H9 (cell line): Measurements from ENCODE around the gene CACHD1. TPM values are rescaled to one million over a fixed set of nuclear protein-coding genes. Genes with fewer than 3 reads are reported as not detected.

ENCODE experiments used
- DNase-seq: peaks from one replicate; pipeline ENCODE4 v3.0.0-alpha.2; 2017
- H2AFZ ChIP-seq: one replicate; pipeline ENCODE4 v1.6.1; 2013; ENCODE audit warnings: mild to moderate bottlenecking, low read length, control low read depth, moderate library complexity
- H2AK5ac ChIP-seq: 2 replicates; pipeline ENCODE4 v1.6.1; 2013; ENCODE audit warnings: low read length, control low read depth, mixed read lengths; ENCODE audit not compliant: insufficient read length
- H2BK120ac ChIP-seq: one replicate; pipeline ENCODE4 v1.6.1; 2013; ENCODE audit warnings: low read depth, mild to moderate bottlenecking, low read length, control low read depth, inconsistent platforms; ENCODE audit not compliant: poor library complexity, severe bottlenecking
- H2BK12ac ChIP-seq: 2 replicates; pipeline ENCODE4 v1.6.1; 2013; ENCODE audit warnings: low read length, control low read depth, mixed read lengths, low read depth; ENCODE audit not compliant: insufficient read length
- H2BK15ac ChIP-seq: 2 replicates; pipeline ENCODE4 v1.6.1; 2013; ENCODE audit warnings: low read depth, low read length, control low read depth
- H2BK20ac ChIP-seq: one replicate; pipeline ENCODE4 v1.6.1; 2013; ENCODE audit warnings: low read depth, mild to moderate bottlenecking, low read length, control low read depth, inconsistent platforms; ENCODE audit not compliant: poor library complexity, severe bottlenecking
- H2BK5ac ChIP-seq: 2 replicates; pipeline ENCODE4 v1.6.1; 2013; ENCODE audit warnings: low read length, control low read depth, mixed read lengths; ENCODE audit not compliant: insufficient read length
- H3K14ac ChIP-seq: 2 replicates; pipeline ENCODE4 v1.6.1; 2013; ENCODE audit warnings: low read length, control low read depth; ENCODE audit not compliant: insufficient read depth
- H3K18ac ChIP-seq: 2 replicates; pipeline ENCODE4 v1.6.1; 2013; ENCODE audit warnings: low read depth, mild to moderate bottlenecking, mixed read lengths, low read length, control low read depth; ENCODE audit not compliant: insufficient read length
- H3K23ac ChIP-seq: 2 replicates; pipeline ENCODE4 v1.6.1; 2013; ENCODE audit warnings: low read length, control low read depth, mixed read lengths, low read depth; ENCODE audit not compliant: insufficient read length
- H3K23me2 ChIP-seq: 2 replicates; pipeline ENCODE4 v1.6.1; 2013; ENCODE audit warnings: low read depth, mild to moderate bottlenecking, mixed read lengths, low read length, control low read depth; ENCODE audit not compliant: insufficient read length, poor library complexity, severe bottlenecking
- H3K27ac ChIP-seq: 2 replicates; pipeline ENCODE4 v1.5.1; 2013; ENCODE audit warnings: low read length, control low read depth, mixed read lengths, low read depth; ENCODE audit not compliant: insufficient read length
- H3K27me3 ChIP-seq: 2 replicates; pipeline ENCODE4 v1.6.1; 2013; ENCODE audit warnings: low read length, control low read depth, inconsistent platforms; ENCODE audit not compliant: insufficient read depth
- H3K4ac ChIP-seq: 2 replicates; pipeline ENCODE4 v1.6.1; 2013; ENCODE audit warnings: low read depth, mild to moderate bottlenecking, control low read depth, inconsistent platforms, low read length, moderate library complexity
- H3K4me1 ChIP-seq: 2 replicates; pipeline ENCODE4 v1.6.1; 2013; ENCODE audit warnings: low read length, control low read depth, inconsistent platforms; ENCODE audit not compliant: insufficient read depth
- H3K4me2 ChIP-seq: 2 replicates; pipeline ENCODE4 v1.6.1; 2013; ENCODE audit warnings: low read length, control low read depth, mixed read lengths; ENCODE audit not compliant: insufficient read length, insufficient read depth
- H3K56ac ChIP-seq: 2 replicates; pipeline ENCODE4 v1.6.1; 2013; ENCODE audit warnings: low read depth, mild to moderate bottlenecking, mixed read lengths, low read length, control low read depth; ENCODE audit not compliant: insufficient read length
- H3K79me1 ChIP-seq: 2 replicates; pipeline ENCODE4 v1.6.1; 2013; ENCODE audit warnings: low read depth, mild to moderate bottlenecking, moderate library complexity, low read length, control low read depth, inconsistent platforms; ENCODE audit not compliant: insufficient read depth, poor library complexity, severe bottlenecking
- H3K79me2 ChIP-seq: 2 replicates; pipeline ENCODE4 v1.6.1; 2013; ENCODE audit warnings: low read length, control low read depth, inconsistent platforms; ENCODE audit not compliant: insufficient read depth
- H3K9ac ChIP-seq: 2 replicates; pipeline ENCODE4 v1.6.1; 2013; ENCODE audit warnings: low read length, control low read depth, mixed read lengths; ENCODE audit not compliant: insufficient read length; ENCODE audit errors: extremely low read depth
- H3K9me3 ChIP-seq: one replicate; pipeline ENCODE4 v1.6.1; 2013; ENCODE audit warnings: low read depth, low read length, inconsistent platforms; ENCODE audit not compliant: control insufficient read depth
- H3T11ph ChIP-seq: one replicate; pipeline ENCODE4 v1.6.1; 2013; ENCODE audit warnings: mild to moderate bottlenecking, low read length, control low read depth, inconsistent platforms
- H4K20me1 ChIP-seq: one replicate; pipeline ENCODE4 v1.6.1; 2013; ENCODE audit not compliant: control insufficient read depth, insufficient read length, insufficient read depth
- H4K5ac ChIP-seq: 2 replicates; pipeline ENCODE4 v1.6.1; 2013; ENCODE audit warnings: low read depth, mild to moderate bottlenecking, mixed read lengths, low read length, control low read depth; ENCODE audit not compliant: insufficient read length
- H4K8ac ChIP-seq: replicated peaks from 2 replicates; pipeline ENCODE4 v1.6.1; 2013; ENCODE audit warnings: low read length, control low read depth, mixed read lengths, low read depth; ENCODE audit not compliant: insufficient read length
- H4K91ac ChIP-seq: 2 replicates; pipeline ENCODE4 v1.6.1; 2013; ENCODE audit warnings: low read depth, mild to moderate bottlenecking, moderate library complexity, mixed read lengths, low read length, control low read depth; ENCODE audit not compliant: insufficient read length
- H3K27ac Mint-ChIP-seq, 3 experiments: 2 replicates in 2 of 3; 3 replicates in 1 of 3; pipeline ENCODE4 v1.8.0; 2020 to 2021; ENCODE audit warnings: mixed read lengths in 3 of 3, mild to moderate bottlenecking in 1 of 3, moderate library complexity in 1 of 3
- H3K27me3 Mint-ChIP-seq: 2 replicates; pipeline ENCODE4 v1.8.0; 2021; ENCODE audit warnings: low read depth, mild to moderate bottlenecking, moderate library complexity, mixed read lengths
- H3K36me3 Mint-ChIP-seq, 3 experiments: 2 replicates in 2 of 3; 3 replicates in 1 of 3; pipeline ENCODE4 v1.8.0; 2020 to 2021; ENCODE audit warnings: low read depth in 3 of 3, mixed read lengths in 3 of 3; ENCODE audit not compliant: insufficient read depth in 1 of 3
- H3K4me1 Mint-ChIP-seq, 2 experiments: 2 replicates each; pipeline ENCODE4 v1.8.0; 2020; ENCODE audit warnings: mixed read lengths in 2 of 2
- H3K4me3 Mint-ChIP-seq, 2 experiments: 2 replicates in 1 of 2; 3 replicates in 1 of 2; pipeline ENCODE4 v1.8.0; 2020 to 2021; ENCODE audit warnings: mild to moderate bottlenecking in 2 of 2, mixed read lengths in 2 of 2, moderate library complexity in 1 of 2
- H3K9me3 Mint-ChIP-seq, 2 experiments: 2 replicates in 1 of 2; 3 replicates in 1 of 2; pipeline ENCODE4 v1.8.0; 2020; ENCODE audit warnings: mild to moderate bottlenecking in 2 of 2, mixed read lengths in 2 of 2, moderate library complexity in 1 of 2
- CTCF ChIP-seq: fragments of 200-600 bp; sonication (generic); conservative IDR thresholded peaks from 3 replicates; pipeline ENCODE4 v1.8.0; 2021; ENCODE audit warnings: antibody characterized with exemption, mild to moderate bottlenecking
- WGBS: extraction: QIAGEN DNeasy Blood & Tissue Kit; methylation state at CpG from one replicate; pipeline ENCODE4 v1.1.7; 2013; ENCODE audit warnings: missing lambda C conversion rate, low lambda C conversion rate, mixed read lengths; ENCODE audit not compliant: insufficient read length; ENCODE audit errors: extremely low coverage; 5-methylcytosine and 5-hydroxymethylcytosine counted together
- total RNA-seq: library from RNA; stranded (reverse); gene quantifications from 2 replicates; pipeline ENCODE4 v1.2.1, GENCODE V29; 2021

CACHD1 gene
- total RNA-seq, 1 experiment from 2014 or later, result 94.2 TPM

- Histone ChIP-seq H3K23me2 (peaks cover 3% of the 10 kb centered on the region), H3K9me3 (no peaks in the 10 kb centered on the region), H3K4me2 (peak overlapping the region; percentile 38), H3T11ph (no peak overlapping the region), H4K91ac (no peak overlapping the region), H4K8ac (no peak overlapping the region), H3K27ac (peak overlapping the region; percentile 72), H3K23ac (no peak overlapping the region), H3K9ac (no peak overlapping the region), H3K4ac (no peak overlapping the region), H2BK20ac (no peak overlapping the region), H3K4me1 (peaks cover 29% of the 10 kb centered on the region; the same call in 1 of the 2 replicates), H2BK12ac (no peak overlapping the region), H3K18ac (no peak overlapping the region), H2AK5ac (no peak overlapping the region), H4K20me1 (no peaks in the 10 kb centered on the region), H3K27me3 (no peaks in the 10 kb centered on the region; the same call in 1 of the 2 replicates), H2BK120ac (no peak overlapping the region), H2BK15ac (no peak overlapping the region), H3K79me1 (peaks cover 8% of the 10 kb centered on the region), H3K56ac (no peak overlapping the region), H2AFZ (no peak overlapping the region), H3K14ac (no peak overlapping the region), H4K5ac (no peak overlapping the region), H3K79me2 (peaks cover 10% of the 10 kb centered on the region), H2BK5ac (no peak overlapping the region)
- Mint-ChIP-seq H3K36me3 (peaks cover 0 to 33% (median 28%) of the 10 kb centered on the region in 3 experiments; a peak in 5 of 7 replicates), H3K4me1 (peaks cover 88 to 92% of the 10 kb centered on the region in 2 experiments), H3K27ac (peak overlapping the region; percentile 96 to 98 (median 96)), H3K27me3 (no peaks in the 10 kb centered on the region), H3K9me3 (no peaks in the 10 kb centered on the region; a peak in 1 of 5 replicates), H3K4me3 (peak overlapping the region; percentile 15 to 35)
- WGBS, result no CpG with 5 or more reads among the region's 4 CpGs
- no peak for TF ChIP-seq CTCF
- DNase-seq, result peak; percentile 74
Measured at GRCh38 chr1:64497088-64497883, 27.4 kb downstream of the CACHD1 start.
